Dermis microvascular lymphatic vessel endothelial cell (primary cell): ENCODE results near the gene CYP3A4. TPM values are rescaled to one million over a fixed set of nuclear protein-coding genes. Genes with fewer than 3 reads are reported as not detected.
"Not testable (repeated sequence)": the region's sequence is repeated elsewhere in the genome, so short reads cannot be mapped to it uniquely, and the experiment has no call there.

Source experiments
- DNase-seq, 2 donors: peaks; one replicate each; pipeline versions ENCODE4 v3.0.0 to v3.0.0-alpha.2; 2010; ENCODE audit warnings: low read depth in 2 of 2
- total RNA-seq: library from RNA; depleted of rRNA; stranded (reverse); fragments of >200 nt; gene quantifications from 2 replicates; pipeline ENCODE4 v1.2.1, GENCODE V29; 2014

CYP3A4 gene
- total RNA-seq: not detected in 2 replicates

DNA sequence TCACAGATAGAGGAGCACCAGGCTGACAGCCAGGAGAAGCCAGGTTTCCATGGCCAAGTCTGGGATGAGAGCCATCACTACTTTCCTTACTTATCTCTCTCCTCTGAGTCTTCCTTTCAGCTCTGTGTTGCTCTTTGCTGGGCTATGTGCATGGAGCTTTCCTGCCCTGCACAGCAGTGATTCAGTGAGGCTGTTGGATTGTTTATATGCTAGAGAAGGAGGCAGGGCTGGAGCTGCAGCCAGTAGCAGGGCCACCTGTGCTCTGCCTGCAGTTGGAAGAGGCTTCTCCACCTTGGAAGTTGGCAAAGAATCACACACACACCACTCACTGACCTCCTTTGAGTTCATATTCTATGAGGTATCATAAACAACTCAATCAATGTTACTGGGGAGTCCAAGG is at the start of gene CYP3A4:
TSS of gene CYP3A4 (minus strand) at position 178 of the 400 bp plus-strand sequence. CDS start at position 75, 103 bp downstream.
- no peak for DNase-seq

DNA sequence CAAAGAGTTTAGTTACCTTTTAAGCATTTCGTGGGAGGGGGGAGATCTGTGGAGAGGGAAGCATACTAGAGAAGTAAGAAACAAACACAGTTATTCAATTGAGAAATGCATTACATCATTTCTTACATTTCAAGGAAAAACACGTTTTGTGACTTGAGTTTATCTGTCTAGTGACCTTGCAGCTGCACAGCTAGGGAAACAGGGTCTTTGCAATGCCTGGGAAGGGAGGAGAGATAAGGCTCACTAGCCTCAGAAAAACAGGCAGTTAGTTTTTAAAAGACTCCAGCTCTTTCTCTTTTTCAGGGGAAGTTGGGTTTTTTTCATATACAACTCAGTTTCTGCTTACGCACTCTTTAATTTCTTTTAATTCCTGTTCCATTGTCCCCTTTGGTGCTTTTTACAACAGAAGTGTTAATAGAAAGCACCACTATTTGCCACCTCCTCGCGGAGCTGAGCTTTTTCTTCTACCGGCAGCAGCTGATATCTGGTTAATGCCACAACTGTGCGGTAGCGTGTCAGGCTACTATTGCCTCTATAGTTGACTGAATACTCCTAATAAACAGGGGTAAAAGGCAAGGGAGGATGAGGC is 49.4 kb upstream of the CYP3A4 start:
- no peak for DNase-seq

GRCh38 chr7:99831595-99831994 is 47.6 kb upstream of the CYP3A4 start:
- DNase-seq: no peak

DNA sequence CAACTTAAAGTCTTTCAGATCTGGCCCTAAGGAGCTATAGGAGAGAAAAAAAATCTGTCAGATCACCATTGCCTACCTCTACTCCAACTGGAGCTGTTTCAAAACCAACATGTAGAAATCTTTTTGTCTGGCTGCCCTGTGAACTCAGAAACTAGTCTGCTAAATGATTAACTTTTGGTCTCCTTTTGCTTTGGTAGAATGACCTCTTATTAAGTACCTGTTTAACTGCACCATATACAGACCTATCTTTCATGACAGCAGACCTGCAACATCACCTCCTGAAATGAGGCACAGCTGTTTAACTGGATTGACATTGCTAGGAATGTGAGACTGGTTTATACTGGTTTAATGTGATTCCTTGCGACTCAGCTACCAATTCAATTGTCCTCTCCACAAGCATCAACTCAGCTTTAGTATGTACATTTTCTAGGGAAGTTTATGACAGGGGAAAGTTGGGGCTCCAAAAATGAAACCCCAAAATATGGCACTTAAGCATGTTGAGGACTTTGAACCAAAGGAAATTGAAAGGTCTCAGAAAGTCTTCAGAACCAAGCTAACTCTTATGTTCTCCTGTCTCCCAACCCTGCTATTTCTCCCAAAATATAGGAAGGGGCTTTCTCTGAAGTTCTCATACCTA is 45.7 kb upstream of the CYP3A4 start:
- no peak for DNase-seq

DNA sequence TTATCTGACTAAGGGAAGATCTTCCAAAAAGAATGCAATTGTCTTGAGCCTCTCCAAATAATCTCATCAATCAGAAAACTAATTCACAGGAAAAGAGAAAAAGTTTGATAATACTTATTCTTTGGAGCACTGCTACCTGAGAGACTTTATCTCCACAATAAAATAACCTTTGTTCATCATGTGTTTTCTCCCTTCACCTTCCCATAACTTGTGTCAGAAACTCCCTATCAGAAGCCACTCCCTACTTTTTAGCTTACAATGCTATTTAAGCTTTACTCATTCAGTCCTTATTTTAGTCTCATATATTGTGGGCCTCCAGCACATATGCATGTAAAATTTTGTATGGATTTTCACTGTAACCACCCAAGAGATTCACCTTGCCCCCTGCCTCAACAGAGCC is 44.8 kb upstream of the CYP3A4 start:
- DNase-seq: no peak

DNA sequence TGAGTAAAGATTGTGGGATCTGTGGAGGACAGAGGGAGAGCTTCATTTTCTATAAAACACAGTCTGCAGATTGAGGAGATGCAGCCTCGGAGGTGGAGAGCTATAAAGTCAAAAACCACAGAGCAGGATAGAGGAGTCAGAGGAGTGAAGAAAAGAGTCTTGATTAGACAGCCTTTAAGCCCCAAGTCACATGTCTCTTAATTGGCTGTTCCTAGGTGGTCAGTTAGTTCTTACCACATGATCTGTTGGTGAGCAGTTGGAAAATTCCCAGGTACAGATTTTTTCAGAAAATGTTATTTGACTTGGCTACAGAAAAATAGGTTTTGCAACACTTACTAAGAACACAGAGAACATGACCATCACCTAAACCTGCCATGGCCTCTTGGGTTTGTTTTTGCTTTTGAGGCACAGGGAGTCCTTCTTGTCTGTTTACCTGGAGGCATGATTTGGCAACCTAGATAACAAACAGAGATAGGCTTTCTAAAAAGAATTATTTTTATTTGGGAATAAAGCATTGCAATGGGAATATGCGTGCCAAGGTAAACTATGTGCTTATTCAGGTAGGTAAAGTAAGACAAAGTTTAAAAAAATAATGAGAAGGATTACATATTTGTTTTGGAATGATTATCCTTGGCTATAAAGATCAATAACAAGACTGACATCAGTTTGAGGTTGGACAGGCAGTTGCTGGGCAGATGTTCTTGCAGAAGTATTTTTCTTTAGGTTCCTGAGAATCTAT is 43.2 kb upstream of the CYP3A4 start:
- DNase-seq: no peak

GRCh38 chr7:99825873-99826272 is 41.9 kb upstream of the CYP3A4 start:
- no peak for DNase-seq

DNA sequence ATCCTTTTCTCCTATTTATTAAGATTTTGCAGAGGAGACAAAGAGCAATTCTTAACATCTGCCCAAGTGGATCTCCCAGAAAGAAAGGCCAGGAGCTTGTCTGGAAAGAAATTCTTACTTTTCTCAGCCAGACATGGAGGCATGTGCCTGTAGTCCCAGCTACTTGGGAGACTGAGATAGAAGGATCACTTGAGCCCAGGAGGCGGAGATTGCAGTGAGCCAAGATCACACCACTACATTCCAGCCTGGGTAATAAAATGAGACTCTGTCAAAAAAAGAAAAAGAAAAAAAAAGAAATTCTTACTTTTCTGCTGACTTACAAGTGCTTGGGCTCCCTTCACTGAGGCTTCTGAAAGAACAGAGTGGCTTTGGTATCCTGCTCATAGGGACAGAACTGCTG is 41.5 kb upstream of the CYP3A4 start:
- no peak for DNase-seq

GRCh38 chr7:99824091-99824490 is 40.1 kb upstream of the CYP3A4 start:
- DNase-seq: no peak

DNA sequence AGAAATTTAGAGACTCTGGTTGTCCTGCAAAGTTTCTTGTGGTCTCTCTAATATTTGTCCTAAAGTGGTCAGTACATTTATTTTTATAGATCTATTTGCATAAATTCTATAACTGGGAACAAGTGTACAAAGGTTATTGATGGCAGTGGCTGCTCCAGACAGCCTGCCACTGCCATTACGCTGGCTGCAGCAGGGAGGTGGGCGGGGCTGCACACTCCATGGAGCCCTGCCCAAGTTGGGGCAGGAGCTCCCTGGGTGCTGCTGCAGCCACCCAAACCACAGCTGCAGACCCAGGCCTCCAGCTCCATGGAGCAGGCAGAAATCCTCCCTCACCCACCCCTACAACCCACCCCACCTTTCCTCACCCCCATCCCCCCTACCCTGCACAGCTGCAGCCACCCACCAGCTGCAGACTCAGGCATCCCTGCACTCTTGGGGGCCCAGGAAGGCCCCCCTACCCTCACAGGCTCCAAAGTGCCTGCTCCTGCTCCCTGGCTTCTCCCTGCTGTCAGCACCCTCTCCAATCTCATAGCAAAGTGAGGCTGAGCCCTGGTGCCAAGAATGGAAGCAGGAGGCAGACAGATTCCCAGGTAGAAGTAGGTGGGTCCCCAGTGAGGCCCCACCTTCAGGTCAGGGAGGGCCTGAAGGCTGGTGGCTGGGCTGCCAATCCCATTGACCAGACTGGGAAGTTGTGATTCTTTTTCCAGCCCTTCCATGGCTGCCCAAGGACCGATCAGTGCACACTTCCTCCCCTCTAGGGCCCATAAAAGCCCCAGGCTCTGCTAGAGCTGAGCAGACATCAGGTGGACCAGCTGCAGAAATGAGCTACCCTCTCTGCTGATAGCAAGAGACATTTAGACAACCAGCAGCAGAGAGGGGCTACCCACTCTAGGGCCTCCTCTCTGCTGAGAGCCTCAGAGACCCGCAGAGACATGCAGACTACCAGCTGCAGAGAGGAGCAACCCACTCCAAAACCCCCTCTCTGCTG is 39.0 kb upstream of the CYP3A4 start:
- no peak for DNase-seq

GRCh38 chr7:99820408-99821027 is 36.5 kb upstream of the CYP3A4 start:
- no peak for DNase-seq

DNA sequence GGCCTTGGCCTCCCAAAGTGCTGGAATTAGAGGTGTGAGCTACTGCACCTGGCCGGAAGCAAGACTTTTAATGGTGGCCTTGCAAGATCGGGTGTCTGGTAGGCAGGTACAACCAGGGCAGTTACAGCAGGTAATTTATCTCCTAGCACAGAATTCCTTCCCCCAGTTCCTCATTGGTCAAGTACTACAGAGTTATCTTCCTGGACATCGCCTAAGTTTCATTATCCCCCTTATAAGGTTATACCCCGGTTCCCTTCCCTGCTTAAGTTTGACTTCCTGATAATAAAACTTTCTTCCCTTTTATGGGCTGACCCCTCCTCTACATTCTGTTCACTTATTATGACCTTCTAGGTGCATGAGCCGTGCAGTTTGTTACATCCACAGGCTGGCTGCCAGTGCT is 24.8 kb upstream of the CYP3A4 start:
- DNase-seq: no peak

DNA sequence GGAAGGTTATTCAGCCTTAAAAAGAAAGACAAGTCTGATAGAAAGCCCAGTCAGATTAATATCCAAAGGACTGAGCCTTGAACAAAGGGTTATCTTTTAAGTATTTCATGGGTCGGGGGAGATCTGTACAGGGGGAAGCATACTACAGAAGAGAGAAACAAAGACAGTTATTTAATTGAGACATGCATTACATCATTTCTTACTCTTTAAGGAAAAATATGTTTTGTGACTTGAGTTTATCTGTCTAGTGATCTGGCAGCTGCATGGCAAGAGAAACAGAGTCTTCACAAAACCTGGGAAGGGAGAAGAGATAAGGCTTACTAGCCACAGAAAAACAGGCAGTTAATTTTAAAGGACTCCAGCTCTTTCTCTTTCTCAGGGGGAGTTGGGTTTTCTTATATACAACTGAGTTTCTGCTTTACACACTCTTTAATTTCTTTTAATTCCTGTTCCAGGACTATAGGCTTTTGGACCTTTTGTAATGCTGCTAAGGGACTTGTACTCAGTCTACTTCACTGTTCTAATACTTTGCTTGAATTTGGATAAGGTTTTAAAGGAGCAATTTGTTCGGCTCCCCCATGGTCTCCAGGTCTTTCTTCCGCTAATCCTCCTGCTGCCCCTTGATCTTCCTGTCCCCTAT is 23.0 kb upstream of the CYP3A4 start:
- no peak for DNase-seq

GRCh38 chr7:99805641-99806040 is 21.7 kb upstream of the CYP3A4 start:
- no peak for DNase-seq

DNA sequence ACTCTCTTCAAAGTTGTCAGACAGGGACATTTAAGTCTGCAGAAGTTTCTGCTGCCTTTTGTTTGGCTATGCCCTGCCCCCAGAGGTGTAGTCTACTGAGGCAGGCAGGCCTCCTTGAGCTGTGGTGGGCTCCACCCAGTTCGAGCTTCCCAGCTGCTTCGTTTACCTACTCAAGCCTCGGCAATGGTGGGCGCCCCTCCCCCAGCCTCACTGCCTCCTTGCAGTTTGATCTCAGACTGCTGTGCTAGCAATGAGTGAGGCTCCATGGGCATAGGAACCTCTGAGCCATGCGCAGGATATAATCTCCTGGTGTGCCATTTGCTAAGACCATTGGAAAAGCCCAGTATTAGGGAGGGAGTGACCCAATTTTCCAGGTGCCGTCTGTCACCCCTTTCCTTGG is 19.1 kb upstream of the CYP3A4 start:
- DNase-seq: not testable (repeated sequence)

DNA sequence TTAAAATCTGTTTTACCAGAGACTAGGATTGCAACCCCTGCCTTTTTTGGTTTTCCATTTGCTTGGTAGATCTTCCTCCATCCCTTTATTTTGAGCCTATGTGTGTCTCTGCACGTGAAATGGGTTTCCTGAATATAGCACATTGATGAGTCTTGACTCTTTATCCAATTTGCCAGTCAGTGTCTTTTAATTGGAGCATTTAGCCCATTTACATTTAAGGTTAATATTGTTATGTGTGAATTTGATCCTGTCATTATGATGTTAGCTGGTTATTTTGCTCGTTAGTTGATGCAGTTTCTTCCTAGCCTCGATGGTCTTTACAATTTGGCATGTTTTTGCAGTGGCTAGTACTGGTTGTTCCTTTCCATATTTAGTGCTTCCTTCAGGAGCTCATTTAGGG is 17.4 kb upstream of the CYP3A4 start:
- DNase-seq: not testable (repeated sequence)

DNA sequence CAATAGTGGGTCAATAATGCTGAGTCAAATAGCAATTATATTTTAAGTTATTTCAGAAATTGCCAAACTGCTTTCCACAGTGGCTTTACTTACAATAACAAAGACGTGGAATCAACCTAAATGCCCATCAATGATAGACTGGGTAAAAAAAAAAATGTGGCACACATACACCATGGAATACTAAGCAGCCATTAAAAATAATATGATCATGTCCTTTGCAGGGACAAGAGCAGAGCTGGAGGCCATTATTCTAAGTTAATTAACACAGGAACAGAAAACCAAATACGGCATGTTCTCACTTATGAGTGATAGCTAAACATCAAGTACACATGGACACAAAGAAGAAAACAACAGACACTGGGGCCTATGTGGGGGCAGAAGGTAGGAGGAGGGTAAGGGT is 15.0 kb upstream of the CYP3A4 start:
- DNase-seq: no peak

GRCh38 chr7:99795864-99796263 is 11.9 kb upstream of the CYP3A4 start:
- DNase-seq: not testable (repeated sequence)

DNA sequence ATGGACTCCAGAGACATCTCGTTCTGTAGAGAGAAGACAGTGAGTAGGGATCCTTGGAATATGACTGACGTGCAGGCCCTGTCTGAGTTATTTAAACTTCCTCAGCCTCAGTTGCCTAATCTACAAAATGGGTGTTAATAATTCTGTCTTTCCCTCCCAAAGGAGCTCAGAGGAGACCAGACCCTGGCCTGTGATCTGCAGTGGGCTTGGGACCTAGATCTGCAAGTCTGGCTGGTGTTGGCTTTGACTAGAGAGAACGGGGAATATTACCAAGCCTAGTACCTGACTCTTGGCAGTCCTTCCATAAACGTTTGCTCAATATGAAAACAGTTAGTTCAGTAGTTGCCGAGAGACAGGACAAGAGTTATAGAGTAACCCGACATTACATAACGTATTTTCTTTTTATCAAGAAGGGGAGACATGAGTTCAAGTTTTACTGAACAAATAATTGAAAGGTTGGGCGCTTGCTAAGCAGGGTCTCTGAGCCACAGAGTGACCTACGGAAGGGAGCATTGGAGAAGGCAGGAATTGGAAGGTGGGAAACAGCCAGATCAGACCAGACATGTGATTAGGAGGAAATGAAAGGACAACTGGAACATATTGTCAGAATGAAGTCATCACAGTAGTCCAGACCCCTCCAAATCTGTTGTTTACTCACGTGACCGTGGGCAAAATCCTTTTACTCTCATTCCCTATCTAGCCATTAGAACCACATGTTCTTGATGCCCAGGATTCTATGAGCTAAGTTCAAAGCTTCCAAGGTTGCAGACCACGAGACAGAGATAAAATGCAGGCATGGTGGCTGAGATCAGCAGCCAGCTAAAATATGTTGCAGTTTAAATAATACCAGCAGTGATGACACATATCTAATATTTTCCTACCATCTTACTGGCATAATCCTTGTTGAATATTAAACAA is 10.9 kb upstream of the CYP3A4 start:
- DNase-seq: peak; percentile 25 to 29

- DNase-seq: no peak
Measured at GRCh38 chr7:99793443-99793842, 9.5 kb upstream of the CYP3A4 start.
